Rectal smooth muscle tissue (tissue), 1 donor: Measurements from ENCODE around the gene MIB1.
"Not testable (repeated sequence)": the region's sequence is repeated elsewhere in the genome, so short reads cannot be mapped to it uniquely, and the experiment has no call there.

ENCODE experiments used
- H3K27ac ChIP-seq: one replicate; pipeline ENCODE4 v1.7.0; 2013; ENCODE audit warnings: low read depth, low read length, inconsistent platforms
- H3K27me3 ChIP-seq: one replicate; pipeline ENCODE4 v1.7.0; 2013; ENCODE audit warnings: low read length; ENCODE audit not compliant: control insufficient read depth, insufficient read depth
- H3K36me3 ChIP-seq: one replicate; pipeline ENCODE4 v1.7.0; 2013; ENCODE audit warnings: low read length; ENCODE audit not compliant: control insufficient read depth, insufficient read depth
- H3K4me1 ChIP-seq: one replicate; pipeline ENCODE4 v1.7.0; 2013; ENCODE audit warnings: low read length; ENCODE audit not compliant: control insufficient read depth, insufficient read depth
- H3K4me3 ChIP-seq: one replicate; pipeline ENCODE4 v1.7.0; 2013; ENCODE audit warnings: low read length
- H3K9ac ChIP-seq: one replicate; pipeline ENCODE4 v1.7.0; 2013; ENCODE audit warnings: low read length

The MIB1 gene

DNA sequence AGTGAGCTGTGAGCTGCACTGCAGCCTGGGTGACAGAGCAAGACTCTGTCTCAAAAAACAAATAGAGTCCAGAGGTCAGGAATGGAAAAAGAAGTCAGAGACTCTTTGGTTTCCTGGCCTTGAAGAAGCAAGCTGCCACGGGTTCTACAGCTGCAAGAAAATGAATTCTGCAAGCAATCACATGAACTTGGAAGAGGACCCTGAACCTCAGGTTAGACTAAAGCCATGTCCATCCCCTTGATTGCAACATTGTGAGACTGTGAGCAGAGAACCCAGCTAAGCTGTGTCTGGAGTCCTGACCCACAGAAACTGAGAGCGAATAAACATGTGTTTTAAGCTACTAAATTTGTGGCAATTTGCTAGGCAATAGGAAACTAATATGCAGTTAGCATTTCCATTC is 12.9 kb upstream of the MIB1 start:
- no peak overlapping the region for H3K4me3 ChIP-seq
- H3K27ac ChIP-seq: no peak overlapping the region
- no peaks in the 10 kb centered on the region for H3K36me3 ChIP-seq
- no peaks in the 10 kb centered on the region for H3K4me1 ChIP-seq
- no peak overlapping the region for H3K9ac ChIP-seq
- no peaks in the 10 kb centered on the region for H3K27me3 ChIP-seq

DNA sequence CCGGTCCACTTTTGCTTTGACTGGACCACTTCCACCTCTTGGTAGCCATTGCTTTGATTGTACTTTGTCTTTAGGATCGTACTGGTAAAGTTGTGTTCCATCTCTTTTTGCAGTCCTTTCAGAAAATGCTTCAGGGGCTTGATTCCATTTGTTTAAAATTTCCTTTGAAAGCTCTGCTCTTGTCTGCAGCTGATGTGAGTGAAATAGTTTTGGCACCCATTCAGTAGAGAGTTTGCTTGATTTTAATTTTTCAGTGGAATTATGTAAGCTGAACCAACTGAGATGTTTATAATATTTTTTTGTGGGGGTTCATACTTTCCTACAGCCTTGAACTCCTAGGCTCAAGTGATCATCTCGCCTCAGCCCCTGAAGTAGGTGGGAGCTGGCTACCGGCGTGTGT is 7.6 kb upstream of the MIB1 start:
- no peak overlapping the region for H3K27ac ChIP-seq
- H3K27me3 ChIP-seq: no peaks in the 10 kb centered on the region
- H3K36me3 ChIP-seq: no peaks in the 10 kb centered on the region
- H3K4me1 ChIP-seq: no peaks in the 10 kb centered on the region
- no peak overlapping the region for H3K4me3 ChIP-seq
- no peak overlapping the region for H3K9ac ChIP-seq

DNA sequence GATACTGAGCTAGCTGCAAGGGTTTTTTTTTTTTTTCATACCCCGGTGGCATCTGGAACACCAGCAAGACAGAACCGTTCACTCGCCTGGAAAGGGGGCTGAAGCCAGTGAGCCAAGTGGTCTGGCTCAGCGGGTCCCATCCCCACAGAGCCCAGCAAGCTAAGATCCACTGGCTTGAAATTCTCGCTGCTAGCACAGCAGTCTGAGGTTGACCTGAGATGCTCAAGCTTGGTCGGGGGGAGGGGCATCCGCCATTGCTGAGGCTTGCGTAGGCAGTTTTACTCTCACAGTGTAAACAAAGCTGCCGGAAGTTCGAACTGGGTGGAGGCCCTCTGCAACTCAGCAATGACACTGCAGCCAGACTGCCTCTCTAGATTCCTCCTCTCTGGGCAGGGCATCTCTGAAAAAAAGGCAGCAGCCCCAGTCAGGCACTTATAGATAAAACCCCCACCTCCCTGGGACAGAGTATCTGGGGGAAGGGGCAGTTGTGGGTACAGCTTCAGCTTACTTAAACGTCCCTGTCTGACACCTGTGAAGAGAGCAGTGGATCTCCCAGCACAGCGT is 5.1 kb upstream of the MIB1 start:
- Histone ChIP-seq H3K4me1 (no peaks in the 10 kb centered on the region), H3K27ac (no peak overlapping the region), H3K36me3 (no peaks in the 10 kb centered on the region), H3K9ac (no peak overlapping the region), H3K4me3 (peak overlapping the region; percentile 21), H3K27me3 (no peaks in the 10 kb centered on the region)

DNA sequence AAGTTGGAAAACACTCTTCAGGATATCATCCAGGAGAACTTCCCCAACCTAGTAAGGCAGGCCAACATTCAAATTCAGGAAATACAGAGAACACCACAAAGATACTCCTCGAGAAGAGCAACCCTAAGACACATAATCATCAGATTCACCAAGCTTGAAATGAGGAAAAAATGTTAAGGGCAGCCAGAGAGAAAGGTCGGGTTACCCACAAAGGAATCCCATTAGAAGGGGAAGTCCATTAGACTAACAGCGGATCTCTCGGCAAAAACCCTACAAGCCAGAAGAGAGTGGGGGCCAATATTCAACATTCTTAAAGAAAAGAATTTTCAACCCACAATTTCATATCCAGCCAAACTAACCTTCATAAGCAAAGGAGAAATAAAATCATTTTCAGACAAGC is 3.7 kb upstream of the MIB1 start:
- not testable (repeated sequence) for H3K27ac ChIP-seq, H3K36me3 ChIP-seq, H3K4me3 ChIP-seq, H3K27me3 ChIP-seq, H3K9ac ChIP-seq, H3K4me1 ChIP-seq

DNA sequence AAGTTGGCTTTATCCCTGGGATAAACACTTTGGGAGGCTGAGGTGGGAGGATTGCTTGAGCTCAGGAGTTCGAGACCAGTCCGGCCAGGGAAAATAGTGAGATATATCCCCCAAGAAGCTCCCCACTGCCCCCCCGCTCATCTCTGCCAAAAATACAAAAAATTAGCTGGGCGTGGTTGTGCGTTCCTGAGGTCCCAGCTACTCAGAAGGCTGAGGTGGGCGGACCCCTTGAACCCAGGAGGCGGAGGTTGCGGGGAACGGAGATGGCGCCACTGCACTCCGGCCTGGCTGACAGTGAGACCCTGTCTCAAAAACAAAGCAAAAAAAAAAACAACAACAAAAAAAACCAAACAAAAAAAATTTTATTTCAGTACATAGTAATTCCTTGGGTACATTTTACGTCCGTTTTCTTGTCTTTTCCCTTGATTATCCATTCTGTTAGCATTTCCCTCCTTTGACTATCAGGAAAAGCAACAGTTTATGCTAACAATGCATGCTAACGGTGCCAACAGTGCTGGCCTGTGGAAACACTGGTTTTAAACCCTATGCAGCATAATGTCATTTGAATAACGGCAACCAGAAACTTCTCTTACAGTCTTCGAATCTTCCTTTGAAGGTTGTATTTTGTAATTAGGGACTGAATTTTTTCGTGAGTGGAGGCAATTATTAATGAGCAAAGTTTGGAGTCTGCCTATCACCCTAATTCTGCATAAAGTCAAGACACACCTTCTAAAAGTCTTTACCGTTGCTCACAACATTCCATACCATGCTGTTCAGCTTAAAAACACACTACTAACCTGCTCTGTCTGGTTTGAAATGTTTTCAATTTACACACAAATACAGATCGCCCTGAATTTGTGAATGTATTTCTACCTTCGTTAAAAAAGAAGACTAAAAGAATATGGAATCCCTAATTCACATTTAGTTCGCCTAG is 721 bp upstream of the MIB1 start:
- Histone ChIP-seq H3K4me3 (peak overlapping the region; percentile 51), H3K27me3 (no peaks in the 10 kb centered on the region), H3K36me3 (no peaks in the 10 kb centered on the region), H3K27ac (peak overlapping the region; percentile 68), H3K9ac (no peak overlapping the region), H3K4me1 (no peaks in the 10 kb centered on the region)

DNA sequence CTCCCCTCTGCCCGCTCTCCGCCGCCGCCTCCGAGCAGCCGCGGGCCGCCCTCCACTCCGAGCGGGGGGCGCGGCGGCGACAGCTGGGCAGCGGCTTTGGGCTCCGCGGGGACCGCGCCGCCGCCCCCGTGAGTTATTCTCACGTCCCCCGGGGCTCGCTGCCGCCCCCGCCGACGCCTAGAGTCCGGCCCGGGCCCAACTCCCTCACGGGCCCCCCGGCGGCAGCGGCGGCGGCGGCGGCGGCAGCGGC is 645 bp downstream of the MIB1 start:
- Histone ChIP-seq H3K36me3 (no peaks in the 10 kb centered on the region), H3K4me3 (peak overlapping the region; percentile 74), H3K9ac (no peak overlapping the region), H3K27me3 (no peaks in the 10 kb centered on the region), H3K4me1 (no peaks in the 10 kb centered on the region), H3K27ac (peak overlapping the region; percentile 98)

DNA sequence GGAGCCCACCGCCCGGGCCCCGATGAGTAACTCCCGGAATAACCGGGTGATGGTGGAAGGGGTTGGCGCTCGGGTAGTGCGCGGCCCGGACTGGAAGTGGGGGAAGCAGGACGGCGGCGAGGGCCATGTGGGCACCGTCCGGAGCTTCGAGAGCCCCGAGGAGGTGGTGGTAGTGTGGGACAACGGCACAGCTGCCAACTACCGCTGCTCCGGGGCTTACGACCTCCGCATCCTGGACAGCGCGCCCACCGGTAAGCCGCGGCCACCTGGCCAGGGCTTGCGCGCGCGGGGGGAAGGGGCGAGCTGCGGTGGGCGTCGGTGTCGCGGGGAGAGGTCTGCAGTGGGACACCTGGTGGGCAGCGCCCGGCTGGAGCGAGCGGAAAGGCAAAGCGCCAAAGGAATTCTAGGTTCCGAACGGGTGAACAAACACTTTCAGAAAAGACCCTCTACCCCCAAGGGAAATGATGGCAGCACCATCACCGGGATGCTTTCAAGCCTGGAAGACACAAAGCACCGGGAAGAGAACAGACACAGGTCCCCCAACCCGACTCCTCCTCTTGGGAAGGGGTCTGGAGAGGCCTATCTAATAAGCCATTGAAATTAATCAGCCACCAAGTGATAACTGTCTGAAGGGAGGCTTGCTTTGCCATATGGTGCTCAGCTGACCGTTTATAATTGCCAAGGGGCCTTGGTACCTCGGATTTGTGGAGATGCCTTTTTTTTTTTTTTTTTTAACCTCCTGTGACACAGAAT is 1.1 kb downstream of the MIB1 start:
- no peaks in the 10 kb centered on the region for H3K36me3 ChIP-seq
- no peaks in the 10 kb centered on the region for H3K4me1 ChIP-seq
- peak overlapping the region; percentile 40 for H3K9ac ChIP-seq
- H3K27me3 ChIP-seq: no peaks in the 10 kb centered on the region
- H3K27ac ChIP-seq: peak overlapping the region; percentile 52
- peak overlapping the region; percentile 74 for H3K4me3 ChIP-seq

DNA sequence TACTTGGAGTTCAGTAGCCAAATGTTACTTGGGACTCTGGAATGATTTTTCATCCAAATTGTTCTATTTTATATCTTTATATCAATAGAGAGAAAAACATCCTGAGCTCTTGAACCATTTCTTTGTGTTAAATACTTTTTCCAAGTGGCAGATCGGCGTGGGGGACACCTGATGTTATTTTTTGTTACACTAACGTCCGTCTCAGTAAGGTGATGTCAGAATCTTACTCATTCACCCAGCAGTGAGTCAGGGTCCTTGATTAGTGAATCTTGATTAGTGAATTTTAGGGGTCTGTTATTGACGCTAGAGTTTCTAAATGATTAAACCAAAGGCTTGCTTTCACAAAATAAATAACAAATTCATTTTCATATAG is 1.7 kb downstream of the MIB1 start:
- H3K27me3 ChIP-seq: no peaks in the 10 kb centered on the region
- peak overlapping the region; percentile 74 for H3K4me3 ChIP-seq
- no peaks in the 10 kb centered on the region for H3K36me3 ChIP-seq
- no peak overlapping the region for H3K9ac ChIP-seq
- peaks cover 2% of the 10 kb centered on the region for H3K4me1 ChIP-seq
- no peak overlapping the region for H3K27ac ChIP-seq

DNA sequence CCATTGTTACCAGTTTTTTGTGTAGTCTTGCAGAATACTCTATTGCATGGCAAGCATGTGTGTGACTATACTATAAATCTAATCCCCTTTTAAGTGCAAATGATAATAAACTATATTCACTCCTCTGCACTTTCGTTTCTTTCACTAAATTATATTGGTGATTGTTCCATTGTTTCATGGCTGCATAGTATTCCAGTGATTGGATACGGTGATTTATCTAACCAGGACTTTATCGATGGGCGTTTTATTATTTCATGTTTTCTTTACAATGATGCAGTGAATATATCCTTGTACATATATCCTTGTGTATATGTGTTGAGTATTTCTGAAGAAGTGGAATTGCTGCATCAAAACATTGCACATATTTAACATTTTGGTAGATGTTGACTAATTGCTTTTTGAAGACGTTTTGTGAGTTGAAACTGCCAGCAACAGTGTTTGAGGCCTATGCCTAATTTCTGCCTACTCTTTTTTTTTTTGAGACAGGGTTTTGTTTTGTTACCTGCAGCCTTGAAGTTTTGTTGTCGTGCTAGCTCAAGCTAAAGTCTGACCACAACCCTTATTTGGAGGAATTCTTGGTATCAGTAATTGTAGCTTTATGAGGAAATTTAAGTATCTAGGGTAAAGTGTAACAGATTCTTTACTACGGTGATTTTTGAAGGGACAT is 2.7 kb downstream of the MIB1 start:
- H3K4me1 ChIP-seq: peaks cover 3% of the 10 kb centered on the region
- no peaks in the 10 kb centered on the region for H3K27me3 ChIP-seq
- no peak overlapping the region for H3K9ac ChIP-seq
- no peak overlapping the region for H3K4me3 ChIP-seq
- H3K27ac ChIP-seq: no peak overlapping the region
- H3K36me3 ChIP-seq: no peaks in the 10 kb centered on the region

DNA sequence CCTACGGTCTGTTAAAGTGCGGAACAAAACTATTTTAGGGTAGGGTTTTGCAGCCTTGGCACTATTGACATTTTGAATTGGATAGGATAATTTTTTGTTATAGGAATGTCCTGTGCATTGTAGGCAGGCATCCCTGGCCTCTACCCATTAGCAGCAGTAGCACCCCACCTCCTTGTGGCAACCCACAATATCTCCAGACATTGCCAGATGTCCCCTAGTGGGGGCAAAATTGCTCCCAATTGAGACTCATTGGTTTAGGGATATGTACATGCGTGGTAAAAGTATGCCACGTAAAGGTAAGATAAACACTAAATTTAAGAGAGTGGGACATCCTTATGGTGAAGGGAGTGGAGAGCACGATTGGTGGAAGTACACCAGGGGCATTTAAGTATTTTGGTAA is 4.6 kb downstream of the MIB1 start:
- Histone ChIP-seq H3K27ac (no peak overlapping the region), H3K9ac (no peak overlapping the region), H3K4me3 (no peak overlapping the region), H3K36me3 (no peaks in the 10 kb centered on the region), H3K27me3 (no peaks in the 10 kb centered on the region), H3K4me1 (peaks cover 3% of the 10 kb centered on the region)

DNA sequence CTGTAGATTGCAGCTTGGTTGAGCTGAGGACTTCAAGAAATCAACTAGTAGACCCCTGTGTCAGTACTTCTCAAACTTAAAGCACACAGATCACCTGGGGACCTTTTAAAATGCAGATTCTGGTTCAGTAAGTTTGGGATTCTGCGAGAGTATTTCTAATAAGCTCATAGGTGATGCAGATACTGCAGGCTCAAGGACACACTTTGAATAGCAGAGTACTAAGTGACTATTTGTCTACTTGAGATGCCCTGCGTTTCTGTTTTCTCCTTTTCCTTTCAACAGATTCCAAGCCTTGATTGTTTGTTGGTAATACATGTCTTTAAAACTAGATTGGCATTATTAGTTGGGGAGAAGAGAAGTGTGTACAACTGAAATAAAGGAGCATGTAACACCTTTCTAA is 6.7 kb downstream of the MIB1 start:
- H3K4me1 ChIP-seq: peaks cover 3% of the 10 kb centered on the region
- no peak overlapping the region for H3K4me3 ChIP-seq
- H3K27me3 ChIP-seq: no peaks in the 10 kb centered on the region
- H3K9ac ChIP-seq: no peak overlapping the region
- H3K36me3 ChIP-seq: no peaks in the 10 kb centered on the region
- H3K27ac ChIP-seq: no peak overlapping the region
